Duodenal mucosa (tissue), 2 donors: Measurements from ENCODE around the gene RANBP1.

ENCODE experiments used
- H3K27ac ChIP-seq: one replicate; pipeline ENCODE4 v1.7.0; 2013; ENCODE audit warnings: low read depth, low read length
- H3K27me3 ChIP-seq, 2 donors: one replicate each; pipeline ENCODE4 v1.7.0; 2013; ENCODE audit warnings: low read length in 2 of 2, control low read depth in 1 of 2; ENCODE audit not compliant: insufficient read depth in 2 of 2, control insufficient read depth in 1 of 2
- H3K36me3 ChIP-seq, 2 donors: one replicate each; pipeline ENCODE4 v1.7.0; 2013; ENCODE audit warnings: low read length in 2 of 2, control low read depth in 1 of 2; ENCODE audit not compliant: insufficient read depth in 2 of 2, control insufficient read depth in 1 of 2
- H3K4me1 ChIP-seq, 2 donors: one replicate each; pipeline ENCODE4 v1.7.0; 2013; ENCODE audit warnings: low read length in 2 of 2, control low read depth in 1 of 2; ENCODE audit not compliant: insufficient read depth in 2 of 2, control insufficient read depth in 1 of 2
- H3K4me3 ChIP-seq, 2 donors: one replicate each; pipeline ENCODE4 v1.7.0; 2013; ENCODE audit warnings: low read length in 2 of 2, low read depth in 1 of 2
- H3K9ac ChIP-seq, 2 donors: one replicate each; pipeline ENCODE4 v1.7.0; 2013; ENCODE audit warnings: low read length in 2 of 2, low read depth in 1 of 2
- H3K9me3 ChIP-seq, 2 donors: one replicate each; pipeline ENCODE4 v1.7.0; 2013; ENCODE audit warnings: low read length in 2 of 2, control low read depth in 1 of 2; ENCODE audit not compliant: control insufficient read depth in 1 of 2

Gene RANBP1

DNA sequence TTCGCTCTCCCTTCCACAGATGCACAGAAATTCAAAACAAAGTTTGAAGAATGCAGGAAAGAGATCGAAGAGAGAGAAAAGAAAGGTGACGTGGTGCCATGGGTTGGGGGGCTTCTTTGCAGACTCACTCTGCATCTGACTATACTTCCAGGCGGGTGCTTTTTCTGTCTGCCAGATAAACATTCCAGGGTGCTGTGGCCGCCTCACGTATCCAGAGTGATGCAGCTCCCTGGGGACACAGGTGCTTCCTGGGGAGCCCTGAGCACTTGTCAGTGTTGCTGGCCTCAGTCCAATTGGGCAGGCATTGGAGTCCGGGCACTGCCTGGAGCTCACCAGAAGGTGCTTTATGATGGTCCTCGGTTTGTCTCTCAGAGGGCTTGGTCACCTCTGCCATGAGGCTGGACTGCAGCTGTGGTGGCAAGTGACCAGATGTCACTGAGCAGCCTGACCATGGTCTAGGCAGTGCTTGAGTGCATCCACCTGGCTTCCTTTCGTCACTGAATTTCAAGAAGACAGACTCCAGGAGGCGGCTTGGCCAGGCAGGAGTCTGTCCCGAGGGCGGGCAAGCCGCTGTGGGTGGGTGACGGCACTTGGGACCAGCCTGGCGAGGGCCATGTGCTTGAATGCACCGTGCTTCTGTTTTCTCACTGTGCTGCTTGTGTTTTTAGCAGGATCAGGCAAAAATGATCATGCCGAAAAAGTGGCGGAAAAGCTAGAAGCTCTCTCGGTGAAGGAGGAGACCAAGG is 10.6 kb downstream of the RANBP1 start:
- no peaks in the 10 kb centered on the region for H3K9me3 ChIP-seq
- no peak overlapping the region for H3K9ac ChIP-seq
- H3K27ac ChIP-seq = no peak overlapping the region
- no peaks in the 10 kb centered on the region for H3K27me3 ChIP-seq
- peaks cover 0 to 21% of the 10 kb centered on the region in 2 donors for H3K4me1 ChIP-seq
- H3K4me3 ChIP-seq = no peak overlapping the region
- H3K36me3 ChIP-seq = peaks cover 35 to 53% of the 10 kb centered on the region in 2 donors

DNA sequence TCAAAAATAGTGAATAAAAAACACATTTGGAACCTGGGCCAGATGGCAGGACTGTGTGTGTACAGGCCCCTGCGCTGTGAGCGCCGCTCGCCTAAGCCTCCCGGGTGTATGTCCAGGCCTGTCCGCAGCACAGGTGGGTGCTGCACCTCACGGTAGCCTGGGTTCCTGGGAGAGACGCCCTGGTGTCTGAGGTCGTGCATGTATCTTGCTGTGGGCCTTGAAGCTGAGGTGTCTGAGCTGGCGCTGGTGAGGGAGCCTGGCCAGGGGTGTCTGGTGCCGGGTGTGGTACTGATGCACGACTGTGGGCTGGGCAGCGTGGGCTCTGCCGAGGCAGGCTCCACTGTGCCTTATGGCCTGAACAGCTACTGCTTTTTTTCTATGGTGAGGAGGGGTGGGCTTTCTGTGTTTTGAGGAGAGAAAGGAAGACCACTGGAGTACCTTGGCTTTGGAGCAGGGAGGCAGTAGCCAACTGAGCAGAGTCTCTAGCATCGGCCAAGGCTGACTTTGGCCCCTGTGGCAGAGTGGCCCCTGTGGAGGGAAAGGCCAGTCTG is 11.5 kb downstream of the RANBP1 start:
- Histone ChIP-seq H3K4me1 (peaks cover 1 to 25% of the 10 kb centered on the region in 2 donors), H3K27ac (no peak overlapping the region), H3K4me3 (no peak overlapping the region)

DNA sequence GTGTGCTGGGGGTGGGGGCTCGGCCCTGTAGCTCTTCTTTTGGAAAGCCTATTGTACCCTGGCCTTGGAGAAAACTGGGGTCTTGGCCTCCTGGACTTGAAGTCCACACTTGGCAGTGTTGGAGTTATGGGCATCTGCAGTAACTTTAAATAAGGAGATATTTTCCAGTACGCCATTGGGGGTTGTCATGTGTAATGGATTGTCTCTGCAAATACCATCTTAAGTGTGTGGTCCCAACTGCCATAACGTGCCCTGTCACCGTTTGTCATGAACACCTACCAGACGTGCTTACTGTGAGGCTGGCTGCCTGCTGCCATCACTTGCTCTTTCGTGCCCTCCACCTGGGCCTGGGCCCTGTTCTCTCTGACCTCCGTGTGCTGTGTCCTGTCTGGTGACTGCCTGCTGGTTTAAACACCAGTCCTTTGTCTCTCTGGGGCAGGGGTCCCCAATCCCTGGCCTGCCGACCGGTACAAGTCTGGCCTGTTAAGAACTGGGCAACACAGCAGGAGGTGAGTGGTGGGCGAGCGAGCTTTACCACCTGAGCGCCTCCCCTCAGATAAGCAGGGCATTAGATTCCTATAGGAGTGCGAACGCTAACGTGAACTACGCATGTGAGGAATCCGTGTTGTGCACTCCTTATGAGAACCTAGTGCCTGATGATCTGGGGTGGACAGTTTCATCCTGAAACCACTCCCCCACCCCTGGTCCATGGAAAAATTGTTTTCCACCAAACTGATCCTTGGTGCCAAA is 12.1 kb downstream of the RANBP1 start:
- H3K36me3 ChIP-seq = peaks cover 29 to 42% of the 10 kb centered on the region in 2 donors
- H3K4me1 ChIP-seq = peaks cover 7 to 31% of the 10 kb centered on the region in 2 donors
- H3K27me3 ChIP-seq = no peaks in the 10 kb centered on the region
- H3K4me3 ChIP-seq = no peak overlapping the region
- no peaks in the 10 kb centered on the region for H3K9me3 ChIP-seq
- no peak overlapping the region for H3K27ac ChIP-seq
- H3K9ac ChIP-seq = no peak overlapping the region

More for the DNA sequence above, 11.5 kb downstream of the RANBP1 start:
- no peak overlapping the region for H3K9ac ChIP-seq
- H3K9me3 ChIP-seq = no peaks in the 10 kb centered on the region
- H3K36me3 ChIP-seq = peaks cover 30 to 44% of the 10 kb centered on the region in 2 donors
- H3K27me3 ChIP-seq = no peaks in the 10 kb centered on the region

DNA sequence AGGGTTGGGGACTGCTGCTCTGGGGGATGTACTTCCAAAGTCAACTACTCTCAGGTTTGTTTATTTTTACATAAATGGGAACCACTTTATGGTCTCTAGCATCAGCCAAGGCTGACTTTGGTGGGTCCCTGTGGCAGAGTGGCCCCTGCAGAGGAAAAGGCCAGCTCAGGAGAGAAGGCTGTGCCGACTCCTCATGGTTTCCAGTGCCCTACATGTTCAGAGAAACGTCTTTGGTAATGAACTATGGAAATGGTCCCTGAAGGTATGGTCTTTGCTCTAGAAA is 12.7 kb downstream of the RANBP1 start:
- peaks cover 7 to 32% of the 10 kb centered on the region in 2 donors for H3K4me1 ChIP-seq
- H3K36me3 ChIP-seq = peaks cover 26 to 40% of the 10 kb centered on the region in 2 donors
- no peaks in the 10 kb centered on the region for H3K9me3 ChIP-seq
- no peak overlapping the region for H3K9ac ChIP-seq
- no peaks in the 10 kb centered on the region for H3K27me3 ChIP-seq
- H3K4me3 ChIP-seq = no peak overlapping the region
- no peak overlapping the region for H3K27ac ChIP-seq

DNA sequence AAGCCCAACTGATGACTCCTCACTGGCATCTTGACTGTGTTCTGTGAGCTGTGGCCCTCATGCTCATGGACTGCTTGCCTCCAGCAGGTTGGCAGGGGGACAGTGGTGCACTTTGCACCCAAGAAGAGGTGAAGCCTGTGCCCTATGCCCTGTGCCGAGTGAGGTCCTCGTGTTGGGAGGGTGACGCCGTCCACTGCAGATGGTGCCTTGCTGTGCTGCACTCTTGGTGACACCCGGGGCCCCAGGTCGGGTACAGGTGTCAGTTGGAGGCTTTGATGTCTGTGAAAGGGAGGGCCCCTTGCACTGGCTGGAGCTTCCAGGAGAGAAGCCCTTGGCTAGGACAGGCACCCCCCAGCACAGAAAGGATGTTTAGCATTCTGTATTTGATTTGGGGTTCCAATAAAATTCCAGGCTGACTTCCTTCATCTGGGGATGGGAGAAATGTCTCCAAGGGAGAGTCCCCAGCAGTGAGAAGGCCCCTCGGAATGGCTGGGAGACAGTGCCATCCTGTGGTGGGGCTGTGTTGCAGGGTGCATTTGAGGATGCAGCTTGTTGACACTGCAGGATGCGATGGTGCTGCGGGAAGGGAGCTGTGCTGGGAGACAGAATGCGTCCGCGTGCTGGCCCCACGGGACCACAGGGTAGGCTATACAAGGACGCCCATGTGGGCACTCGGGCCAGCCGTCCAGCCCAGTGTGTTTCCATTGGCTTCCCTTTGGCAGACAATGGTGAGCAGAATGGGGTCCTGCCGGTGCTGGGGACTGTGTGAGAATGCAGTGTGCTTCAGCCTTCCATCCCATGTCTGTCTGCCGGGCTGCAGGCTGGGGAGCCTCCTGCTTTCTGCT is 13.2 kb downstream of the RANBP1 start:
- Histone ChIP-seq H3K9me3 (no peaks in the 10 kb centered on the region), H3K4me3 (no peak overlapping the region), H3K4me1 (peaks cover 7 to 32% of the 10 kb centered on the region in 2 donors), H3K27me3 (no peaks in the 10 kb centered on the region), H3K36me3 (peaks cover 21 to 34% of the 10 kb centered on the region in 2 donors), H3K9ac (no peak overlapping the region), H3K27ac (no peak overlapping the region)

DNA sequence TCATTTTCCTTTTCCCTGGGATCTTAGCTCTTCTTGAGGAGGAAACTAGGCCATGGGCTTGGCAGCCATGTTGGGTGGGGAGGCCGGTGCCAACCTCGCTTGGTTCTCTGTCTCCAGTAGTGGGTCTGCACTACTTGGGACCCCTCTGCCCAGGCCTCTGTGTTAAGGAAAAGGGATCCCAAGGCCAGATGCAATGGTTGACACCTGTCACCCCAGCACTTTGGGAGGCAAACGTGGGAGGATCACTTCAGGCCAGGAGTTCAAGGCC is 13.8 kb downstream of the RANBP1 start:
- peaks cover 21 to 29% of the 10 kb centered on the region in 2 donors for H3K36me3 ChIP-seq
- no peaks in the 10 kb centered on the region for H3K27me3 ChIP-seq
- H3K27ac ChIP-seq = no peak overlapping the region
- peaks cover 7 to 32% of the 10 kb centered on the region in 2 donors for H3K4me1 ChIP-seq
- H3K4me3 ChIP-seq = no peak overlapping the region
- H3K9ac ChIP-seq = no peak overlapping the region
- H3K9me3 ChIP-seq = no peaks in the 10 kb centered on the region

DNA sequence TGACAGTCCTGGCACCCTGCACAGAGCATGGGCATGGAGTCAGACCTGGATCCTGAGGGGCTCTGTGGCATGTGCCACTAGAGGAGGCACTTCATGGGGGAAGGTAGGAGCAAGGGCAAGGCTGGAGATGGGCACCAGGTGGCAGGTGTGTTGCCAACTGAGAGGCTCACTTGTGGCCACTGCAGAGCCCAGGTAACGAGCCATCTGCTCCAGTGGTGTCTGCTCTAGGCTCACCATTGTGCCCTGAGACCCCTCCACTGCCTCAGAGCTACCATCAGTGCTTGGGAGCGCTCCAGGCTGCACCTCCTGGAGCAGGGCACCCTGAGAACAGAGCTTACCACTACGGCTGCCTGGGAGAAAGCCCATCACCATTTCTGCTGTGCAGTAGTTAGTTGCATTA is 14.4 kb downstream of the RANBP1 start:
- no peak overlapping the region for H3K9ac ChIP-seq
- H3K36me3 ChIP-seq = peaks cover 19 to 23% of the 10 kb centered on the region in 2 donors
- H3K27me3 ChIP-seq = no peaks in the 10 kb centered on the region
- no peak overlapping the region for H3K27ac ChIP-seq
- peak overlapping the region; percentile 43 to 57 for H3K4me3 ChIP-seq
- H3K9me3 ChIP-seq = no peaks in the 10 kb centered on the region
- H3K4me1 ChIP-seq = peaks cover 7 to 32% of the 10 kb centered on the region in 2 donors

DNA sequence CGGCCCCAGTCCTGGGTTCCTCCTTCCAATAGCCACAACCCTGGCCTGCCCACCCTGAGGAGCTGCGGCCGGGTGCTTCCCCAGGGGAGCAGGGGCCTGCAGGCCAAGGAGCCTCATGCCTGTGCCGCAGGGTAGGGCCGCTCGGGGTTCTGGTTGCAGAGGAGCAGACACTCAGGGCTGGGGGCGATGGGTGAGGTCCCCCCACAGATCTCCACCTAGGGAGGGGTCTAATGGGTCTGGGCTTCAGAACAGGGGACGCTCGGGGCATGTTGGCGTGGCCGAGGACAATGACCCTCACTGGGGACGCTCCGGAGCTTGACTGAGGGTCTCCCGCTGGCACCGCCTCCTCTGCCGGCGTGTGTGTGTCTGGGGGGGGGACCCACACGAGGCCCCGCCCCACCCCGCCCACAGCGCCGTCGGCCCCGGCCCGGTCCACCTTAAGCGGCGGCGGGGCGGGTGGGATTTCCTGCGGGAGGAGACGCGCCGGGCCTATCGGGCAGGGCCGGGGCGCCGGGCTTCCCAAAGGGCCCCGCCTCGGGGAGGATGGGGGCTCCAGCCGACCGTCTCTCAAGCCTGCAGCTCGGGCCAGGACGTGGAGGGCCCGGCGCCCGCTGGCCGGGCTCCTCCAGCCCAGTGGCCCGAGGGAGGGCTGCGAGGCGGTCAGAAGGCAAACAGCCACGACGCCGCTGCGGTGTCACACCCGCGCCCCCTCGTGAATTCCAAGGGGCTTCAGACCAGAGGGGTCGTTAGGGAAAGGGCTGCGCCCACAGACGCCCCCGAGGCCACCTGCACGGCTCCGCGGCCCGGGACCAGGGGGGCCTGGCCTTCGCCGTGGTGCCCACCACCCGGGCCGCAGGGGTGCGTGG is 15.1 kb downstream of the RANBP1 start:
- Histone ChIP-seq H3K9ac (peak overlapping the region; percentile 42 to 43), H3K4me1 (peaks cover 7 to 32% of the 10 kb centered on the region in 2 donors), H3K27me3 (no peaks in the 10 kb centered on the region), H3K36me3 (peaks cover 13 to 17% of the 10 kb centered on the region in 2 donors), H3K4me3 (peak overlapping the region; percentile 57 to 82), H3K9me3 (no peaks in the 10 kb centered on the region), H3K27ac (peak overlapping the region; percentile 26)

DNA sequence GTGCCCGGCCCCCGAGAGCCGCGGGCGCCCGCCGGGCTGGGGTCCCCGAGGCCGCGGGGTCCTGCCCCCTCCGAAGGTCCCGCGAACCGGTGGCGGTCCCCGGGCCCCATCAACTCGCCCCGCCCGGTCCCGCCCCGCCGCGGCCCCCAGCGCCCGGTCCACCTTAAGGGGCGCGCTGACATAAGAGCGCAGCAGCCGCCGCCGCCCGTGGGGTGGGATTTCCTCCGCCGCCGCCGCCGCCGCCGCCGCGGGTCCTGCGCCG is 15.6 kb downstream of the RANBP1 start, which contains the start of gene ZDHHC8:
TSS of gene ZDHHC8 (plus strand) at position 208 of the 262 bp plus-strand sequence. CDS start 144 bp downstream, outside the sequence.
- Histone ChIP-seq H3K9ac (peak within 1 kb of the TSS; percentile 42 to 63), H3K27ac (peak within 1 kb of the TSS; percentile 26), H3K9me3 (no peaks in the 10 kb centered on the region), H3K4me1 (peaks cover 7 to 32% of the 10 kb centered on the region in 2 donors), H3K36me3 (peaks cover 7 to 11% of the 10 kb centered on the region in 2 donors), H3K4me3 (peak within 1 kb of the TSS; percentile 72 to 82), H3K27me3 (no peaks in the 10 kb centered on the region)
